Kasumi-1 (cell line): ENCODE data around the gene CA6.
"Not testable (repeated sequence)": the region's sequence is repeated elsewhere in the genome, so short reads cannot be mapped to it uniquely, and the experiment has no call there.

Experiments used
- DNase-seq, 2 experiments: peaks; one replicate each; lab custom pipeline; 2025; lab: John Stamatoyannopoulos, UW

Gene CA6

GRCh38 chr1:8945568-8945967 lies at the start of gene CA6:
Gene CA6 (plus strand): TSS chr1:8945868. CDS start chr1:8945887, 19 bp downstream.
- no peak for DNase-seq

GRCh38 chr1:8896775-8897174 lies 48.9 kb upstream of the CA6 start:
- DNase-seq: not testable (repeated sequence)

GRCh38 chr1:8897505-8897904 lies 48.2 kb upstream of the CA6 start:
- not testable (repeated sequence) for DNase-seq

GRCh38 chr1:8898418-8898817 lies 47.2 kb upstream of the CA6 start:
- DNase-seq: not testable (repeated sequence)

- no peak for DNase-seq
Measured at GRCh38 chr1:8899046-8899445, 46.6 kb upstream of the CA6 start.

GRCh38 chr1:8900684-8901083 lies 45.0 kb upstream of the CA6 start:
- not testable (repeated sequence) for DNase-seq

- no peak for DNase-seq
Measured at GRCh38 chr1:8902765-8903164, 42.9 kb upstream of the CA6 start.

- DNase-seq: no peak
Measured at GRCh38 chr1:8903410-8903809, 42.3 kb upstream of the CA6 start.

- no peak for DNase-seq
Measured at GRCh38 chr1:8903908-8904650, 41.6 kb upstream of the CA6 start.

- DNase-seq: no peak
Measured at GRCh38 chr1:8905582-8906191, 40.0 kb upstream of the CA6 start.

- no peak for DNase-seq
Measured at GRCh38 chr1:8908388-8909151, 37.1 kb upstream of the CA6 start.

- no peak for DNase-seq
Measured at GRCh38 chr1:8910331-8910730, 35.3 kb upstream of the CA6 start.

- DNase-seq: no peak
Measured at GRCh38 chr1:8910914-8911313, 34.8 kb upstream of the CA6 start.

- DNase-seq: no peak
Measured at GRCh38 chr1:8911416-8912309, 34.0 kb upstream of the CA6 start.

- DNase-seq: no peak
Measured at GRCh38 chr1:8913457-8913856, 32.2 kb upstream of the CA6 start.

- DNase-seq: no peak
Measured at GRCh38 chr1:8914466-8914865, 31.2 kb upstream of the CA6 start.

- no peak for DNase-seq
Measured at GRCh38 chr1:8915446-8915845, 30.2 kb upstream of the CA6 start.

GRCh38 chr1:8917536-8917935 lies 28.1 kb upstream of the CA6 start:
- DNase-seq: not testable (repeated sequence)

GRCh38 chr1:8922962-8923361 lies 22.7 kb upstream of the CA6 start:
- DNase-seq: no peak

- DNase-seq: peak; percentile 70 to 73
Measured at GRCh38 chr1:8925406-8925805, 20.3 kb upstream of the CA6 start.

GRCh38 chr1:8925960-8926359 lies 19.7 kb upstream of the CA6 start:
- DNase-seq: no peak
